Kidney (tissue), 14 donors: Measurements from ENCODE around the gene KLHL3. TPM values are rescaled to one million over a fixed set of nuclear protein-coding genes. Genes with fewer than 3 reads are reported as not detected.
A peak's percentile ranks its signal among the peaks of the same experiment; 100 is the strongest.

ENCODE experiments used
- DNase-seq, 5 donors: peaks; one replicate each; pipeline ENCODE4 v3.0.0-alpha.2; 2013 to 2020
- FAIRE-seq: peaks from 2 replicates; lab custom pipeline; 2012; peaks lifted over from hg19 to GRCh38; lab: Jason Lieb, UNC
- H3K27ac ChIP-seq, 2 donors: one replicate each; pipeline ENCODE4 v1.7.0; 2013; ENCODE audit warnings: low read depth in 2 of 2, low read length in 2 of 2, inconsistent platforms in 1 of 2
- H3K27me3 ChIP-seq: one replicate; pipeline ENCODE4 v1.7.1; 2013; ENCODE audit warnings: low read length, inconsistent platforms; ENCODE audit not compliant: control insufficient read depth, insufficient read depth
- H3K36me3 ChIP-seq, 3 donors: one replicate each; pipeline versions ENCODE4 v1.7.0 to v1.7.1; 2013; ENCODE audit warnings: low read length in 3 of 3, control low read depth in 1 of 3, inconsistent platforms in 1 of 3; ENCODE audit not compliant: insufficient read depth in 3 of 3, control insufficient read depth in 2 of 3
- H3K4me1 ChIP-seq, 3 donors: one replicate each; pipeline versions ENCODE4 v1.7.0 to v1.7.1; 2013; ENCODE audit warnings: low read length in 3 of 3, inconsistent platforms in 1 of 3, low read depth in 1 of 3; ENCODE audit not compliant: control insufficient read depth in 2 of 3, insufficient read depth in 2 of 3
- H3K4me3 ChIP-seq, 3 donors: one replicate each; pipeline versions ENCODE4 v1.7.0 to v1.8.1; 2013; ENCODE audit warnings: low read length in 3 of 3, control low read depth in 1 of 3, inconsistent platforms in 1 of 3
- H3K9ac ChIP-seq, 3 donors: one replicate each; pipeline versions ENCODE4 v1.7.0 to v1.7.1; 2013; ENCODE audit warnings: low read length in 3 of 3, control low read depth in 1 of 3, inconsistent platforms in 1 of 3
- H3K9me3 ChIP-seq, 3 donors: one replicate each; pipeline versions ENCODE4 v1.7.0 to v1.7.1; 2013; ENCODE audit warnings: low read length in 3 of 3, control low read depth in 1 of 3, inconsistent platforms in 1 of 3; ENCODE audit not compliant: control insufficient read depth in 2 of 3, insufficient read depth in 1 of 3
- CTCF ChIP-seq: IDR thresholded peaks from 3 replicates; pipeline ENCODE4 v1.5.1; 2012; ENCODE audit warnings: mild to moderate bottlenecking, moderate library complexity, borderline replicate concordance; ENCODE audit not compliant: insufficient read depth; ENCODE audit errors: extremely low read depth
- intact Hi-C: fragments of 100-400 bp; cut with DNase I; formaldehyde crosslinking; loops from one replicate; pipeline ENCODE4 v1.11.1; 2022
- polyA plus RNA-seq: library from polyadenylated mRNA; stranded (reverse); fragments of 350-450 nt; fragmentation: Illumina TruSeq; extraction: RNeasy Lipid Tissue Mini Kit (QIAGEN cat#74804); gene quantifications from one replicate; pipeline ENCODE4 v1.2.3, GENCODE V29; 2014; ENCODE audit warnings: low read depth, low replicate concordance; ENCODE audit not compliant: insufficient read depth
- total RNA-seq: library from RNA; stranded (reverse); fragmentation: NEBNext Ultra II Directional; extraction: Animal tissue kit (Norgen Biotek cat#: 25700); gene quantifications from one replicate; pipeline ENCODE4 v1.2.1, GENCODE V29; 2021
- donor health status: control.
- donor health status: control.
- donor health status: control.
- donor health status: control.
- donor health status: control.
- donor health status: DM: yes; HTN: yes; CAD: no.
- donor health status: Normal renal cell carcinoma (clear cell type).

The KLHL3 gene
- total and polyA plus RNA-seq, 2 donors from 2014 or later = 8.6 to 15.0 TPM

- no peak for FAIRE-seq
- intact Hi-C loops = loop anchor here (10.0 kb wide), 1 partner anchor 64 kb away; no protein-coding TSS in a partner anchor
Measured at GRCh38 chr5:137660349-137660817, 75.5 kb downstream of the KLHL3 start.

GRCh38 chr5:137659209-137659608, 76.7 kb downstream of the KLHL3 start:
- Histone ChIP-seq H3K4me3 (no peak overlapping the region), H3K4me1 (no peaks in the 10 kb centered on the region), H3K9ac (no peak overlapping the region), H3K27ac (no peak overlapping the region), H3K27me3 (no peaks in the 10 kb centered on the region), H3K9me3 (no peaks in the 10 kb centered on the region), H3K36me3 (no peaks in the 10 kb centered on the region)
- no peak for FAIRE-seq
- no peak for DNase-seq
- intact Hi-C loops = no loop called here
- TF ChIP-seq CTCF = no peak

More at GRCh38 chr5:137660349-137660817, 75.5 kb downstream of the KLHL3 start:
- H3K9ac ChIP-seq = no peak overlapping the region
- no peaks in the 10 kb centered on the region for H3K27me3 ChIP-seq
- H3K27ac ChIP-seq = no peak overlapping the region
- peak overlapping the region in 1 of 3 donors; percentile 0 for H3K4me3 ChIP-seq
- TF ChIP-seq CTCF = peak; percentile 81
- no peaks in the 10 kb centered on the region for H3K9me3 ChIP-seq
- H3K36me3 ChIP-seq = no peaks in the 10 kb centered on the region
- H3K4me1 ChIP-seq = peaks cover 0 to under 1% (median 0%) of the 10 kb centered on the region in 3 donors
- peak; percentile 51 to 89 (median 82) for DNase-seq

- DNase-seq = no peak
- Histone ChIP-seq H3K27me3 (no peaks in the 10 kb centered on the region), H3K9ac (no peak overlapping the region), H3K36me3 (no peaks in the 10 kb centered on the region), H3K4me1 (no peaks in the 10 kb centered on the region), H3K9me3 (no peaks in the 10 kb centered on the region), H3K27ac (no peak overlapping the region), H3K4me3 (no peak overlapping the region)
- no peak for TF ChIP-seq CTCF
- no peak for FAIRE-seq
- intact Hi-C loops = no loop called here
Measured at GRCh38 chr5:137658324-137658723, 77.6 kb downstream of the KLHL3 start.

GRCh38 chr5:137657073-137657472, 78.8 kb downstream of the KLHL3 start:
- H3K36me3 ChIP-seq = no peaks in the 10 kb centered on the region
- no peaks in the 10 kb centered on the region for H3K27me3 ChIP-seq
- no peak overlapping the region for H3K4me3 ChIP-seq
- FAIRE-seq = no peak
- DNase-seq = peak in 3 of 5 donors; percentile 13 to 40 (median 33)
- no peaks in the 10 kb centered on the region for H3K4me1 ChIP-seq
- H3K27ac ChIP-seq = no peak overlapping the region
- no peak for TF ChIP-seq CTCF
- intact Hi-C loops = no loop called here
- no peaks in the 10 kb centered on the region for H3K9me3 ChIP-seq
- H3K9ac ChIP-seq = no peak overlapping the region
